Stomach (tissue), 4 donors: ENCODE data around the gene ARHGAP22.

Experiments
- CTCF ChIP-seq, 7 experiments: fragments of 450-650 bp in 4 of 7; fragments of 200-600 bp in 3 of 7; sonication (generic) in 3 of 7; IDR thresholded peaks; one replicate each; pipeline ENCODE4 v1.5.1; 2016 to 2019; ENCODE audit warnings: antibody characterized with exemption in 7 of 7, control low read depth in 2 of 7, mild to moderate bottlenecking in 1 of 7
- POLR2A ChIP-seq, 4 donors: fragments of 450-650 bp; IDR thresholded peaks; one replicate each; pipeline ENCODE4 v1.6.1; 2016; ENCODE audit warnings: antibody characterized with exemption in 4 of 4, control low read depth in 2 of 4, mild to moderate bottlenecking in 1 of 4, moderate library complexity in 1 of 4
- POLR2AphosphoS5 ChIP-seq, 3 donors: sonication (generic); formaldehyde crosslinking; IDR thresholded peaks; one replicate each; pipeline ENCODE4 v1.6.1; 2016; ENCODE audit warnings: antibody characterized with exemption in 3 of 3

GRCh38 chr10:48489099-48489498 lies 115.8 kb downstream of the ARHGAP22 start:
- no peak for TF ChIP-seq CTCF (IDR thresholded peaks at IDR 0.05)
- TF ChIP-seq POLR2A (IDR thresholded peaks at IDR 0.05): no peak
- TF ChIP-seq POLR2AphosphoS5 (IDR thresholded peaks at IDR 0.05): no peak
